Measurements from ENCODE around the gene KIAA0232. TPM values are rescaled to one million over a fixed set of nuclear protein-coding genes. Genes with fewer than 3 reads are reported as not detected.

The KIAA0232 gene
- total RNA-seq, 1 donor from 2014 or later, result 40.1 TPM

GRCh38 chr4:6742507-6742906, 40.0 kb upstream of the KIAA0232 start:
- H3K27ac Mint-ChIP-seq (ENCODE audit: unreplicated experiment), result peak overlapping the region; percentile 19
- no peak for DNase-seq (ENCODE audit: low read depth, low spot score)
- peaks cover 13% of the 10 kb centered on the region for H3K4me1 Mint-ChIP-seq
- H3K9me3 Mint-ChIP-seq, result peaks cover 9% of the 10 kb centered on the region
- peaks cover 3% of the 10 kb centered on the region for H3K36me3 Mint-ChIP-seq (ENCODE audit: low read depth)
- H3K4me3 Mint-ChIP-seq, result no peak overlapping the region
- no peaks in the 10 kb centered on the region for H3K27me3 Mint-ChIP-seq (ENCODE audit: low read depth)
- no peak for TF ChIP-seq CTCF (conservative IDR thresholded peaks at IDR 0.05)

- Mint-ChIP-seq H3K9me3 (peaks cover 9% of the 10 kb centered on the region), H3K4me1 (peaks cover 14% of the 10 kb centered on the region), H3K36me3 (ENCODE audit: low read depth) (peaks cover 3% of the 10 kb centered on the region), H3K27me3 (ENCODE audit: low read depth) (no peaks in the 10 kb centered on the region), H3K27ac (ENCODE audit: unreplicated experiment) (no peak overlapping the region), H3K4me3 (no peak overlapping the region)
- no peak for TF ChIP-seq CTCF (conservative IDR thresholded peaks at IDR 0.05)
- no peak for DNase-seq (ENCODE audit: low read depth, low spot score)
Measured at GRCh38 chr4:6742989-6743388, 39.5 kb upstream of the KIAA0232 start.

GRCh38 chr4:6746721-6747293, 35.7 kb upstream of the KIAA0232 start:
- TF ChIP-seq CTCF (conservative IDR thresholded peaks at IDR 0.05), result no peak
- Mint-ChIP-seq H3K36me3 (ENCODE audit: low read depth) (no peaks in the 10 kb centered on the region), H3K27ac (ENCODE audit: unreplicated experiment) (no peak overlapping the region), H3K27me3 (ENCODE audit: low read depth) (no peaks in the 10 kb centered on the region), H3K4me3 (no peak overlapping the region), H3K4me1 (peaks cover 29% of the 10 kb centered on the region), H3K9me3 (peaks cover 2% of the 10 kb centered on the region)
- no peak for DNase-seq (ENCODE audit: low read depth, low spot score)

- no peak for TF ChIP-seq CTCF (conservative IDR thresholded peaks at IDR 0.05)
- H3K27ac Mint-ChIP-seq (ENCODE audit: unreplicated experiment), result peak overlapping the region; percentile 38
- H3K4me1 Mint-ChIP-seq, result peaks cover 33% of the 10 kb centered on the region
- peaks cover 2% of the 10 kb centered on the region for H3K9me3 Mint-ChIP-seq
- no peaks in the 10 kb centered on the region for H3K36me3 Mint-ChIP-seq (ENCODE audit: low read depth)
- no peak for DNase-seq (ENCODE audit: low read depth, low spot score)
- no peak overlapping the region for H3K4me3 Mint-ChIP-seq
- H3K27me3 Mint-ChIP-seq (ENCODE audit: low read depth), result no peaks in the 10 kb centered on the region
Measured at GRCh38 chr4:6747294-6748051, 35.1 kb upstream of the KIAA0232 start.

GRCh38 chr4:6748286-6748685, 34.2 kb upstream of the KIAA0232 start:
- TF ChIP-seq CTCF (conservative IDR thresholded peaks at IDR 0.05), result no peak
- Mint-ChIP-seq H3K4me3 (no peak overlapping the region), H3K27ac (ENCODE audit: unreplicated experiment) (no peak overlapping the region), H3K27me3 (ENCODE audit: low read depth) (no peaks in the 10 kb centered on the region), H3K9me3 (peaks cover 2% of the 10 kb centered on the region), H3K4me1 (peaks cover 38% of the 10 kb centered on the region), H3K36me3 (ENCODE audit: low read depth) (no peaks in the 10 kb centered on the region)
- DNase-seq (ENCODE audit: low read depth, low spot score), result no peak

Measured in neural crest cell (in vitro differentiated cells).